CD4-positive, alpha-beta T cell treated with Interleukin-10 for 1 hour (primary cell): ENCODE measurements around the gene APP.
"Not testable (repeated sequence)": the region's sequence is repeated elsewhere in the genome, so short reads cannot be mapped to it uniquely, and the experiment has no call there.

Source experiments
- DNase-seq: peaks from one replicate; pipeline ENCODE4 v3.0.0-alpha.2; 2020

Gene APP

DNA sequence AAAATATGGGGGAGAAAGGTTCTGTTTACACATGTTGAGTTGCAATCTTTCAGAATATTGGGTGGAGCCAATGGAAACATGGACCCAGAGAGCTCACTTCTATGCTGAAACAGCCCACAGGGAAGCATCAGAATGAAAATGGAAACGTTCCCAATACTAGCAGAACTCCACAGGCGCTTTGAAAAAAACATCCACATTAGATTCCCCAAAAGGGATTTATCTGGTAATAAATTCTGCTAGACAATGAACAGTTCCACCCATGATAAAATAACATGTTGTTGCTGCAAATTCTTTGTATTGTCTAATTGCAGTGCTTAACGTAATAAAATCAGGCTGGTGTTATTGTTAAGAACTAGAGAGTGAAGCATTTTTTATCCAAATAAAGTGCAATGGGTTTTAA lies 238.8 kb downstream of the APP start:
- DNase-seq, result no peak

DNA sequence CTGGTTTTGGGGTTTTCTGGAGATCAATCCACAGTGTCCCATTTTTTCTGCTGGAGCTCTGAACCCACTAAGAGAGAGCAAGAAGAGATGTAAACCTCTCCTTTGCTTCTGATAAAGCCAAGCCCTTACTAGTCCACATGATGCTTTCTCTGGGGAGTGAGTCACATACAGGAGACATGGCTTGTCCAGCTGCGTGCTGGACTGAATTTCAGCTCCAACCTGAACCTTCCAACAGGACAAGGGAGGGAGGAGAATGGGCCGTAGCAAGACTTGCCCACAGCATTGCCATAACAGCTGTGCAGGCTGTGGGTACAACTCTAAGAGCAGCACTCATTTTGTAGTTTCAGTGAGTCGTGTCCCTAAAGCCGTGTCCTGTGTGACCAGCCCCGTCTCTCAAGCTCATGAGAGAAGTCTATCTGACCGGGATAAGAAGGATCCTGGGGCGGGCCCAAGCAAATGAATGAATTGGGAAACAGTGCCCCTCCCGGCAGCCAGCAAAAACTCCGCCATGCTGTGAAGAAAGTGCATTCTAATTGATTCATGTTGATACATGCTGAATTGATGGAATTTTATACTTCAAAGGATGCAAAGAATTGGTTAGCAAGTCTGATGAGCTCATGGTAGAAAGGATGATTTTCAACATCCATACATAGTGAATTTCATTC lies 240.6 kb downstream of the APP start:
- DNase-seq, result no peak

DNA sequence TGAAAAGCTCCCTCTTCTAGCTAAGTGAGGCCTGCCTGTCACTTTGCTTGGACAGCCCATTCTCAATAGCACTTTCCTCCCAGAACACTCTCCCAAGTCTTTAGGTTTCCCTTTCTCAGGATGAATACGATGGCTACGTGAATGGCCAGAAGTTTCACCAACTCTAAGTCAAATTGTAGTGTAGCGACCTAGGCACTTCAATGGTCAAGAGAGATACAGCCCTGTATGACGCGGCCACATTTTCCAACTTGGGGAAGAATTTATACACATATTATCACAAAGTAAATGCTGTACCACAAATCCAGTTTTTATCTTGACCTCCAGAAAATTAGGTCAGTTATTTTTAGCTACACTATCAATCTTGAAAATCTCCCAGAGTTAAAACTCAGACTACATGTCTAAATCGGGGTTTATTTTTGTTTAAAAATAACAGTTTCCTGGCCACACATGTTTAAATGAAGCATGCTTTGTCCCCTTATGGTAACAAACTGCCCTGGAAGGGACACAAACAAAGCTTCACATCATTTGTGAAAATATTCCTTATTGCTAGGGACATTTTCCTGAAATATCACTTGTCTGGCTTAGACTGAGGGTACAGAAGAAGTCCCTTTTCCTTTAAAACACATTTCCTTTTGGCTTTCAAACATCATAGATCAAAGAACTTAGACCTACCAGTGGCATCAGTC lies 243.2 kb downstream of the APP start:
- DNase-seq, result no peak

DNA sequence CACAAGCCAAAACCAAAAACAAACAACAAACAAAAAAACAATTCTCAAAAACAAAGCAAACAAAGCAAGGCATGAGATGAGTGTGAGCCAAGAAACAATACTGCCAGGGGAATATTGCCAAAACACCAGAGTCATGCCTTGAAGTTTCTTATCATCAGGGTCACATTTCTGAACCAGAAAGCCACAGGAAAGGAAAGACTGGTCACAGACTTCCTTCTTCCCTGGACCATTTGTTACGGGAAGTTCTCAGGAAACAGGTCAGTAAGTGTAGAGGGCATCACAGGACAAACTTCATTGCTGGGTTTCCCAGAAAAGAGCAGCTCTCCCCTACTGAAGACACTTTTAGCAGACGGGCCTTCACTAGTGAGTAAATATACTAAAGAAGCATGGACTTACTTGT lies 244.6 kb downstream of the APP start:
- no peak for DNase-seq

DNA sequence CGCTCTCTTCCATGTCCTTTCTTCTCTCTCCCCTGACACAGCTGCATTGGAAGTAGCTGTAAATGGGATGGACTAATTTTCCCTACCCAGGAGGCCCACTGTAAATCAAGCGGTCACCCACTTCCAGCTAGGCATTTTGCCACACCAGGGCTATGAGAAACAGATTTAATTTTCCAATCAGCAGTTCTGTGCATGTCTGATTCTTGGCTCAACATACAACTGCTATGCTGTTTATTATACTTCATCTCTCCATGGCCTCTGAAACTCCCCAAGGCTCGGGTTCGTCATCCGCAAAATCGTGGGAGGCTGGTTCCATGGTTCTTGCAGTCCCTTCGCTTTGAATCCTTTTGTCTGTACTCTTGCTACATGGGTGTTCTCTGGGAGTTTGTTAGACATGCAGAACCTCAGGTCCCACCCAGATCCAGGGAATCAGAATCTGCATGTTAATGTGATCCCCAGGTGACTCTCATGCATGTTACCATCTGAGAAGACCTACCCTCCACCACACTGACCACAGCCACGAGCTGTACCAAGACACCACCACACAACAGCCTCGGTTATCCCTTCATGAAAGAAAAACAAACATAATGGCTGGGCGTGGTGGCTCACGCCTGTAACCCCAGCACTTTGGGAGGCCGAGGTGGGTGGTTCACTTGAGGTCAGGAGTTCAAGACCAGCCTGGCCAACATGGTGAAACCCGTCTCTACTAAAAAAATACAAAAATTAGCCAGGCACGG lies 245.3 kb downstream of the APP start:
- no peak for DNase-seq

DNA sequence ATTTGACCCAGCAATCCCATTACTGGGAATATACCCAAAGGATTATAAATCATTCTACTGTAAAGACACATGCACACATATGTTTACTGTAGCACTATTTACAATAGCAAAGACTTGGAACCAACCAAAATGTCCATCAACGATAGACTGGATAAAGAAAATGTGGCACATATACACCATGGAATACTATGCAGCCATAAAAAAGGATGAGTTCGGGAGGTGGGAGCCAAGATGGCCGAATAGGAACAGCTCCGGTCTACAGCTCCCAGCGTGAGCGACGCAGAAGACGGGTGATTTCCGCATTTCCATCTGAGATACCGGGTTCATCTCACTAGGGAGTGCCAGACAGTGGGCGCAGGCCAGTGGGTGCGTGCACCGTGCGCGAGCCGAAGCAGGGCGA lies 252.4 kb downstream of the APP start:
- DNase-seq, result not testable (repeated sequence)

DNA sequence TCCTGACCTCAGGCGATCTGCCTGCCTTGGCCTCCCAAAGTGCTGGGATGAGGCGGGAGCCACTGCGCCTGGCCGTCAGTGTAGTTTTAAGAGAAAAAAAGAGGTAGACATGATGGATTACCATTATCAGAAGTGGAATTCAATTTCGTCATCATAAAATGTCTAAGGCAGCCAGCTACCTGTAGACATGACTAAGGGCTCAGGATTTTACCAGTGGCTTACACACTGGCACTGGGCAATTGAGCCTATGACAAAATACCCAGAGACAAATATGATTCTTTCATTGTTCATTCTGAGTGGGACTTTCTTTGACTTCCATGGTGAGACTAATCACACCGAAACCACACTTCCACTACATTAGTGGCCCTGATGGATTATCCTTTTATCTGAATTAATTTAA lies 254.3 kb downstream of the APP start:
- no peak for DNase-seq

DNA sequence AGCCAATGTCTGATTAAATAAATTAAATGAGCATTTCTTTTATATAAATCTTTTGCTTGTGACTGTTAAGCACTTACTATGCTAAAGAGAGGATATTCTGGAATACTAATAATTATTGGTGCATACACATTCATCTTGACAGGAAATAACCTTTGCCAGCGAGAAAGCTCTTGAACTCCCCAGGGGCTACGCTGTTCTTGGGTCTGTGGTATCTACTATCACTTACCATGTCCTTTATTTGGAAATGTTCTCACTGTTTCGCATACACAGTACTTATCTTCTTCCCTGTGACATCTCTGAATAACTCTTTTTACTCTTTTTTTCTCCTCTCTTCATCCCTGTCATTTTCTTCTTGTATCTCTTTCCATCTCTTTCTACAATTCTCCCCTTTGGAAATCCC lies 257.1 kb downstream of the APP start:
- DNase-seq, result no peak

DNA sequence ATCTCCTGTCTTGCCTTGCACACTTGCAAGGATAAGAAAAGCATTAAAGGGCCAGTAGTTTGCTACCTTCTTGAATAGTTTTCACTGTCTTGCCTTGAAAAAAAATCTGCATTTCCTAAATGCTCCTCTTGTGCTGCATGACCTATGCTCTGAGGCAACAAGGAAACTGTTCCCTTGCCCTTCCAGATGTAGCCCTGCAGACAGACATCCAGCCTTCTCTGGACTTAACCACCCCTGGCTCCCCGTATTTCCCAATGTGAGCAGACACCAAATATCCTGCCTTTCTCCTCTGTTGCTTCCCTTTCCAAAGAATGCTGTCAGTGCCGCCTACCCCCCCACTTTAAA lies 258.2 kb downstream of the APP start:
- DNase-seq, result no peak

DNA sequence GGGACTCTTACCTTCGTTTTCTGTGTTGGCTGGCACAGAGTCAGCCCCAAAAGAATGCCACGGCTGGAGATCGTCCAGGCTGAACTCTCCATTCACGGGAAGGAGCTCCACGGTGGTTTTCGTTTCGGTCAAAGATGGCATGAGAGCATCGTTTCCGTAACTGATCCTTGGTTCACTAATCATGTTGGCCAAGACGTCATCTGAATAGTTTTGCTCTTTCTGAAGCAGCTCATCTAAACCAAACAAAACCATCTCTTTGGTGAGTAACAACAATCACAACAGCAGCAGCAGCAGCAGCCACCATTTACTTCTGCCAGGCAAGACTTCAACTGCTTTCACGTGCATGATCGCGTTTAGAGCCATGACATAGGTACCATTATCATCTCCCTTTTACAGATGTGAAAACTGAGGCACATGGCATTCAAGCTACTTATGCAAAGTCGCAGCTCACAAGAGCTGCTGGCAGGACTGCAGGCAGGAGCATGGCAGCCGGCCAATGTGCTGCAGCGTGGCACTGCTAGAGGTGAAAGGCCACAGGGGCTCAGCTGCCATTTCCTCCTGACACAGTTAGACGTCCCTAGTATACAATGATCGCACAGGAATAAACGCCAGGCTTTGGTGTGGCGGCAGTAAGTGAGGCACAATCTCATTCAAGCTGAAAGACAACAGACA lies 258.7 kb downstream of the APP start:
- no peak for DNase-seq

DNA sequence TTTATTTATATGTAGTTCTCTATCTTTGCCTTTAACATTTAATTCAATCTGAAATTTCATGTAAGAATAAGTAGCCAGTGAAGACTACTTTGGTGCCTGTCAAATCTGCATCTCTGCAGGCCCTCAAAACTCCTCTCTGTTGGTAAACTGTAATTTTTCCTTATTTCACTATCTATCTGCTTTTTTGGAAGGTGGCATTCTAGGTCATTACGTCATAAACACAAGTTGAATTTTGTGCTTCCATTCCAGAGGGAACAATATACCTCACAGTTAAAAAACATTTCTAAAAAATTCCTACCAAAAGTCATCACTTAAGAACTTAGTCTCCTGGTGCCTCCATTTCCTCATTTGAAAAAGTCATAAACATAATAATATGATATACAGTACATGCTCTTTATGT lies 259.8 kb downstream of the APP start:
- no peak for DNase-seq

DNA sequence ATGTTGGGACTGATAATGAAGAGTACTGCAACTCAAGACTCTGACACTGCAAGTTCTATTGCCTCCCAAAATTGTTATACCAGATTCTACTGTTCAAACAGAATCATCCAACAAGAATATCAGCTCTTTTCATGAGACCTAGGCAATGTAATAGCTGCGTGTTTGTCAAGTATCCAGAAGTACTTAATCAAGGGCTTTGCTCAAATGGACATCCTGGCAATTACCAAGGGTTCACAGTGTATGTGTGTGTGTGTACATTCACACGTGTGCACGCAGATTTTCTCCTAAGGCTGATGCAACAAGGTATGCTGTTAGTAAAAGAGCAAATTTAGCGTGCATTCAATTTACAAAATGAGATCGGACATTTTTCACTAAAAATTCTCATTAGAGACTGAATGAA lies 261.2 kb downstream of the APP start:
- no peak for DNase-seq

DNA sequence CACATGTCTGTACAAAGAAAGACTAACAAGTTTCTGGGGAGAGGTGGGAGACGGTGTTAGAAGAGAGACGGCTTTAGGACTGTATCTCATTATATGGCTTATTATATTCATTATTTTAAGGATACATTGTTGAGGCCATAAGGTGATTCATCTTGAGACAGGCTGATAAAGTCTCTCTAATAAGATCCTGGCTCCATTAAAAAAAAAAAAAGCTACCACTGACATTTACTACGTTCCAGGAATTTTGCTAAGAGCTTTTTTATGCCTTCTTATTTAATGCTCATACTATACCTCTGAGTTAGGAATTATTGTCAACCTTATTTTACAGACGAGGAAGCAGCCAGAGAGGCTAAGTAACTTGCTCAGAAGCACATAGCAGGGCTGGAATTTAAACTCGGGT lies 262.1 kb downstream of the APP start:
- no peak for DNase-seq

DNA sequence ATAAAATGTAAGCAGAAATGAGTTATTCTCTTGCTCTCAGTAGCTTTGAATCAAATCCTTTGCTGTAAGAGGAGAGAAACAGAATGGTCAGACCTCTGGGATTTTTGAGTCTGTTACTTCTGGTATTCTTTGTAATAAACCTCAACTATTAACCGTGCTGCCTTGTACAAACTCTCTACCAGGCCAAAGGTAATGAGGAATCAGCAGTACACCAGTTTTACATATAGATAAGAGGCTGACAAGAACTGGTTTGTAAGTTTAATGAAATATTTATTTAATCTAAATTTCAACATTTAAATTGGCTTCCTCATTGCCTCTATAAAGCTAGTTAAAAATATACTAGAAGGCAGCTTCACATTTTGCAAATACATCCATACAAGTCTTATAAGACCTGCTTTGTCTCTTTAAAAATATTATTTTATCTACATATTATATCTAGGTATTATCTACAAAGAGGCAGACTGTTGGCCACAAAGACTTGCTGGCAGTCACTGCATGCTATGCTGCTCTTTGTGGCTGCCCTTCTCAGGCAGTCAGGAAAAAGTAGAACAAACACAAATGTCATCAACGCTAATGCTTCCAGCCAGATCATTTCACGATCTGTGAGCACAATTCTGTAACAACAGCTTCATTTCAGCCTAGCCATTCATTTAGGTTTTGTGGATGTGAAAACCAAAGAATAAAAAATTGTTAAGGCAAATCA lies 262.8 kb downstream of the APP start:
- DNase-seq, result no peak

DNA sequence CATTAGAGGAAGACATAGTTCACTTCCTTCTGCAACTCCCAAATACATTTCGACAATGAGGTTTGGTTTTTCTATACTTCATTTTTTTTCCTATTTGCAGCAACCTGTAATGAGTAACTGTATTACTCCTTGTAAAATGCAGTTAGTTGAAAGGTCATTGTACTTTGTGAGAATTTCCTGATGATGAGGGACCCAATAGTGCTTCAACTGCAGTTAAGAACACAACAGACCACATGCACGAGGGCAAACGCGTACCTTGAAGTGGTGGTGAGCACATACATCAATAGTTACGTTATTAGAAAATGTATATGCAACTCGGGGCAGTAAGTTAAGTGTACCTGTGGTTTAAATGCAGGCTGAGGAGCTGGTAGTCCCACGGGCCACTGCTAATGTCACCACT lies 264.0 kb downstream of the APP start:
- DNase-seq, result no peak

DNA sequence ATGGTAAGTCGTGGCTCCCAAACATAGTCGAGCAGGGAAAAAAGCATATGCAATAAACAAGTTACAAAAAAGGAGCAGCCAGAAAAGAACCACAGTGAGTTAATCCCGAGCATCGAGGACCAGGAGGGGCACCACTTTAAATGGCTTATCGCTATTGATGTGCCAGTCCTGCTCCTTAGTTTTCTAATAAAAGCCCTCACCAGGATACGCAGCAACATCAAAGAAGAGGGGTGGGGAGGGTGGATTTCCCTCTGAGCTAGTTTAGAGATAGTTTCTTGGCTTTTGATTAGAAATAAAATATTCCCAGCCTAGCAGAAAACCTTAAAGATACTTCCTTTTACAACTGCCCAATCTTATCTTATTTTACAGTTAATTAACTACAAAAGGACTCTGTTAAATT lies 265.4 kb downstream of the APP start:
- no peak for DNase-seq

DNA sequence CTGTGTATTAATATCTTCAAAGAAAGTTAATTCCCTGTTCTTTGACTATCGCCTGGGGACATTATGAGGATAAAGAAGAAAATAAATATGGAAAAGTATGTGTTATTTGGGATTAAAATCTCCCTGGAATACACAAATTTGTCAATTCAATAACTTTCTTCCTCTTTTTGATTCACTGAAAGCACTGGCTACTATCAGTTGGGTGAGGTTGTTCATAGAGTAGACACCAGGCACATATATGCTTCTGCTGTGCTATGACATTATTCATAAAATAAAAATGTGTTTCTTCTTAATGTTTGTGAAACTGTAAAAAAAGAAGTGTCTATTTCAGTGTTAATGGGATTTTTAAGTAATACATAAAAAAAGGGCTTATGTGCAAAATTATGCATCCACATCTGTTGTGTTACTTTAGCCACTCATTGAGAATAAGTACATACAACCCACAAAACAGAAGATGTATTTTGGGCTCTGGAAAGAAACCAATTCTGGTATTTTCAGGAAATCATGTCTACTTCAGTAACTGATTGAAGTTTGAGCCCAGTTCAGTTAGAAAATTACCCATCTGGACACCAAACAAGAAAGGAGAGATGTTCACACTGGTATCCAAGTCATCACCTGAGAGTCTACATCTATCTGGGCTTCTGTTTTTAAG lies 266.4 kb downstream of the APP start:
- DNase-seq, result no peak

DNA sequence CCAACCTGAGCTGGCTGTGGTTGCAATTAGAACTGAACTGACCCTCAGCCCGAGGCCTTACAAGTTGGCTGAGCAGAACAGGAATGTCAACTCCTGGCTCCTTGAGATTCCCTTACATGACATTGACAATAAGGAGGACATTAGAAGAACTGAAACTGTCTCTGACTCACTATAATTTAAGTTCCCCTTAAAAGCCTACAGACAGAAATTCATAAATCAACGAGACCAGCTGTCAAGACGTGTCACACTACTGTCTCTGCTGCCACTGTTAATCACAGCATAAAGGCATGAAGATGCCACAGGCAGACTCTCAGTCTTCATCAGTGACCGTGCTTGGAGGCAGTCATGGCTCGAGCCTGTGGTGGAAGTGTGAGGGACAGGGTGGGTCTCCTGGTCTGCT lies 267.0 kb downstream of the APP start:
- no peak for DNase-seq

DNA sequence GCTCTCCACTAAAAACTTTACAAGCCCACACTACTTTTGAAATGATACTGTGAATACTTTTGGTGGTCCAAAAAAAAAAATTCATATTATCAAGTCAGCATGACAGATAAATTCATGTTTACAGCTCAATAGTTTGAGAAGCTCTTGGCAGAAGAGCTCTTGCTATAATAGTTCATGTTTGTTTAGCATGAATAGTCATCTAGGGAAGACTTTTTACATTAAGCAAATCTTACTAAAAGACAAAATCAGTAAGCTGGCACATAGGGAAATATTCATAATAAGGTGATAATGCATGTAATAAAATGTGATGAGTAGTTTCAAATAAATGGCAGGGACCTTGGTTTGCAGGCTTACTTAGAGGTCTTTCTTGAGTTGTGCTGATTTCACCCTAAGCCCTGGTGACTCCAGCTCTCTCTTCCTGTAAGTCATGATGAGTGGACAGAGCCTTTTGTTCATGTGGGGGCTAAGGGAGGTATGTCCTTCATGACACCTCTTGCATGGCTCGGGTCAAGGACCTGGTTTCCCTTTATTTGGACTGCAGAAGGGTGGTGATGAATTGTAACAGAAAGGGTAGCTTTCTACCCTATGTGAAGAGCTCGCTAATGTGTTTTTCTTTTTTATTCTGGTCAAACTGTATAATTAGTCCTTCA lies 269.1 kb downstream of the APP start:
- DNase-seq, result no peak

DNA sequence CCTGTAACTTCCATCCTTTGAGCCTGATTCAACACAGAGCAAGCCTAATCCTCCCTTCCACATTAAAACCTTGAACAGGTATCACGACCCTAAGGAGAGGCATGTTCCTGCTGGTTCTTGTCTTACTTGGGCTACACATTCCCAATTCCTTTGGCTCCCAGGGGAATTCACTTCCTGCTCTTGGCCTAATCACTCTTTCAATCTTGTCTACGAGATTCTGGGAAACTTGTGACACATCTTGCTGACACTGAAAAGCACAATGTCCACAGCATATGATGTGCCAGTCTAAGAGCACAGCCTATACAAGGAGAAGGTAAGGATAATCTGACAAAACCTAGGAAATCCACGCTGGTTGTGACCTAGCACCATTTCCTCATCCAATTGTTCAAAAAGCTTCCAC lies 271.9 kb downstream of the APP start:
- DNase-seq, result no peak

DNA sequence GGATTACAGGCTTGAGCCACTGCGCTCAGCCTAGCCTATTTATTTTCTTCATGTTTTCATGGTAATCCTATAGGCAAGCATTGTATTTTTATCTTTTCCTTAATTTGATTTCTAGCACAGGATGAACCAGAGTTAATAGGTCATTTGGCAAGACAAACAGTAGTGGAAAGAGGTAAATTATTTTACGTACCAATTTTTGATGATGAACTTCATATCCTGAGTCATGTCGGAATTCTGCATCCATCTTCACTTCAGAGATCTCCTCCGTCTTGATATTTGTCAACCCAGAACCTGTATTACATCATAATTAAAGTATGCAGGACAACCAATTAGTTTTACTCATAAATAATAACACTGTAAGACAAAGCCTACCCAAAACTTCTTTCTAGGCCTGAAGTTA lies 273.2 kb downstream of the APP start:
- DNase-seq, result no peak

DNA sequence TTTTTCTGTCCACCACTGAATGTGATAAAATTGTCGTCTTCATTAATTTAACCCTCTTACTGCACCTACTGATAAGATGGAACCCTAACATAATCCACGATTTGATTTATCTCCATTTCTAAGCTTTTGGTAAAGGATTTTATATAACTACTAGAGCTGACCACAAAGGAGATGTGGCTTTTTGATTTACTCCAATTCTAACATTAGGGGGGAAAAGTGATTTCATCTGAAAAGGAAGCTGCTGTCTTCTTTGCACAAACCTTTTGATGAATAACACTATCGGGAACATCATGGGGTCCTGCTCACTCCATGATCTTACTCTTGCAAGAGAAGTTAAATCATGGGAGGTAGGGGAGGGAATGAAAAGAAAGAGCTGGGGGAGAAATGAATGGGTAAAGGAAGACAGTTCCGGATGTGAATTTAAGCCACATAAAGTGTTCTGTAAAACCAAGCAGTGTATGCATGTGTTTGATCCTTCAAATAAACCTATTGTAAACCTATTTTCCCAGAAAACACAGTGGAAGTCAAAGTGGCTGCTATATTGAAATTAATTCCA lies 274.0 kb downstream of the APP start:
- DNase-seq, result no peak
